Measurements from ENCODE around the gene ANAPC16. TPM values are rescaled to one million over a fixed set of nuclear protein-coding genes. Genes with fewer than 3 reads are reported as not detected.

ANAPC16 gene
- total RNA-seq: 82.4 TPM

GRCh38 chr10:72215611-72216549 is at the start of gene ANAPC16, which contains the start of gene ASCC1:
Gene ANAPC16, plus strand, starts transcription at chr10:72216012. Its CDS starts 7,903 bp downstream, at chr10:72223915.
Gene ASCC1, minus strand, starts transcription at chr10:72216276. Its CDS starts 2,978 bp downstream, at chr10:72213298.

GRCh38 chr10:72273410-72274212 is 57.8 kb downstream of the ANAPC16 start, which contains the start of gene DDIT4:
Gene DDIT4, plus strand, starts transcription at chr10:72273924. Its CDS starts 293 bp downstream, at chr10:72274217.

Other genes with a start within 250 kb of the ANAPC16 start
- 28.6 TPM for gene SPOCK2, start 127.5 kb upstream of the ANAPC16 start, total RNA-seq
- gene ASCC1, start 264 bp downstream of the ANAPC16 start, total RNA-seq: 50.8 TPM
- 321 TPM for gene DDIT4, start 57.9 kb downstream of the ANAPC16 start, total RNA-seq
- 30.1 TPM for gene DNAJB12, start 138.9 kb downstream of the ANAPC16 start, total RNA-seq

Data from camera-type eye (tissue), 1 donor.